H1 (cell line): ENCODE data around the gene ATP6V1A. TPM values are rescaled to one million over a fixed set of nuclear protein-coding genes. Genes with fewer than 3 reads are reported as not detected.

Source experiments
- KDM5A ChIP-seq: fragments of 200-600 bp; IDR thresholded peaks from 2 replicates; pipeline ENCODE4 v1.7.1; 2012; ENCODE audit warnings: mild to moderate bottlenecking, low read length, inconsistent platforms, mixed read lengths
- NANOG ChIP-seq: IDR thresholded peaks from 2 replicates; pipeline ENCODE4 v1.6.1; 2011; ENCODE audit warnings: low read length, low read depth, mild to moderate bottlenecking, inconsistent platforms; ENCODE audit not compliant: insufficient read depth, poor library complexity, severe bottlenecking
- NRF1 ChIP-seq: IDR thresholded peaks from 2 replicates; pipeline ENCODE4 v1.6.1; 2011; ENCODE audit warnings: mild to moderate bottlenecking, low read depth, low read length, improper control_type of control experiment
- SIX5 ChIP-seq: IDR thresholded peaks from 2 replicates; pipeline ENCODE4 v1.6.1; 2011; ENCODE audit warnings: mild to moderate bottlenecking, low read depth, low read length
- SRF ChIP-seq: IDR thresholded peaks from 2 replicates; pipeline ENCODE4 v1.6.1; 2011; ENCODE audit warnings: mild to moderate bottlenecking, low read depth, low read length, moderate library complexity
- polyA plus RNA-seq, 7 experiments: library from polyadenylated mRNA; depleted of rRNA in 3 of 7; stranded (reverse) in 5 of 7; unstranded in 2 of 7; fragments of >200 nt in 5 of 7; fragments of 200-250 nt in 2 of 7; gene quantifications; 1 replicate in 5 of 7; 2 replicates in 1 of 7; 4 replicates in 1 of 7; pipeline versions ENCODE4 v1.2.1 to v1.2.3, GENCODE V29; 2011 to 2013; ENCODE audit warnings: missing spikeins in 2 of 7, mixed read lengths in 2 of 7
- total RNA-seq: library from RNA; stranded (reverse); fragmentation: NEBNext Ultra II Directional; extraction: Animal tissue kit (Norgen Biotek cat#: 25700); gene quantifications from 2 replicates; pipeline ENCODE4 v1.2.1, GENCODE V29; 2021
- TF ChIP-seq, protein P1 (sequence below): IDR thresholded peaks from 2 replicates; pipeline ENCODE4 v1.6.1; 2011; ENCODE audit warnings: low read length, improper control_type of control experiment

Gene ATP6V1A
- total and polyA plus RNA-seq, 2 of the 8 experiments (the other 6 are each of a cell fraction or from before 2014, with no cell fraction given): 15.4 to 90.9 TPM

GRCh38 chr3:113783463-113783862, 36.6 kb downstream of the ATP6V1A start (continued):
- TF ChIP-seq SIX5 (no peak), SRF (no peak), NRF1 (no peak), NANOG (no peak), KDM5A (no peak)
- TF ChIP-seq, protein P1, sequence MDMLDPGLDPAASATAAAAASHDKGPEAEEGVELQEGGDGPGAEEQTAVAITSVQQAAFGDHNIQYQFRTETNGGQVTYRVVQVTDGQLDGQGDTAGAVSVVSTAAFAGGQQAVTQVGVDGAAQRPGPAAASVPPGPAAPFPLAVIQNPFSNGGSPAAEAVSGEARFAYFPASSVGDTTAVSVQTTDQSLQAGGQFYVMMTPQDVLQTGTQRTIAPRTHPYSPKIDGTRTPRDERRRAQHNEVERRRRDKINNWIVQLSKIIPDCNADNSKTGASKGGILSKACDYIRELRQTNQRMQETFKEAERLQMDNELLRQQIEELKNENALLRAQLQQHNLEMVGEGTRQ: no peak
